DND-41 (cell line): ENCODE results near the gene THRB.

ENCODE experiments used
- ATAC-seq: fragments of 200-7000 bp; cut with Tn5 transposase; 3 replicates; pipeline ENCODE4 v1.9.1; 2021; ENCODE audit warnings: low read depth; ENCODE audit not compliant: insufficient read depth
- DNase-seq: peaks from one replicate; pipeline ENCODE4 v3.0.0-alpha.2; 2020
- H2AFZ ChIP-seq: 2 replicates; pipeline ENCODE4 v1.6.0; 2012; ENCODE audit warnings: low read depth, low read length
- H3K27ac ChIP-seq: 2 replicates; pipeline ENCODE4 v1.5.1; 2012; ENCODE audit warnings: low read length, inconsistent platforms
- H3K27me3 ChIP-seq: fragments of 200-600 bp; sonication (generic); 2 replicates; pipeline ENCODE4 v1.6.0; 2012; ENCODE audit warnings: low read length, mild to moderate bottlenecking, inconsistent platforms; ENCODE audit not compliant: insufficient read depth, poor library complexity
- H3K36me3 ChIP-seq: 2 replicates; pipeline ENCODE4 v1.5.1; 2012; ENCODE audit warnings: low read length, inconsistent platforms; ENCODE audit not compliant: insufficient read depth
- H3K4me1 ChIP-seq: 2 replicates; pipeline ENCODE4 v1.5.1; 2012; ENCODE audit warnings: mild to moderate bottlenecking, low read length; ENCODE audit not compliant: insufficient read depth
- H3K4me2 ChIP-seq: 2 replicates; pipeline ENCODE4 v1.6.0; 2012; ENCODE audit warnings: mild to moderate bottlenecking, moderate library complexity, low read length, inconsistent platforms; ENCODE audit not compliant: insufficient read depth
- H3K4me3 ChIP-seq, 2 experiments: fragments of 200-600 bp in 1 of 2; shearing (Covaris generic) in 1 of 2; 2 replicates each; pipeline ENCODE4 v1.5.1; 2012 to 2016; ENCODE audit warnings: inconsistent platforms in 2 of 2, low read length in 2 of 2, mild to moderate bottlenecking in 2 of 2, low read depth in 1 of 2, moderate library complexity in 1 of 2
- H3K79me2 ChIP-seq: 2 replicates; pipeline ENCODE4 v1.6.0; 2012; ENCODE audit warnings: low read length, inconsistent platforms; ENCODE audit not compliant: insufficient read depth
- H3K9ac ChIP-seq: 2 replicates; pipeline ENCODE4 v1.6.0; 2012; ENCODE audit warnings: low read depth, mild to moderate bottlenecking, inconsistent platforms, low read length, moderate library complexity
- H3K9me3 ChIP-seq: 2 replicates; pipeline ENCODE4 v1.5.1; 2012; ENCODE audit warnings: low read length, moderate library complexity, mild to moderate bottlenecking, inconsistent platforms; ENCODE audit not compliant: insufficient read depth, severe bottlenecking
- H4K20me1 ChIP-seq: 2 replicates; pipeline ENCODE4 v1.6.0; 2012; ENCODE audit warnings: low read length; ENCODE audit not compliant: insufficient read depth
- CTCF ChIP-seq: IDR thresholded peaks from 2 replicates; pipeline ENCODE4 v1.5.1; 2012; ENCODE audit warnings: borderline replicate concordance, low read length, moderate library complexity, mild to moderate bottlenecking; ENCODE audit not compliant: poor library complexity, severe bottlenecking; ENCODE audit errors: extremely low read depth
- EZH2 ChIP-seq: IDR thresholded peaks from 3 replicates; pipeline ENCODE4 v1.6.1; 2012; ENCODE audit warnings: borderline replicate concordance, low read depth, mild to moderate bottlenecking, moderate library complexity, low read length, inconsistent platforms; ENCODE audit not compliant: severe bottlenecking

The THRB gene

GRCh38 chr3:24499991-24500390 lies 5.3 kb upstream of the THRB start:
- peaks cover 4% of the 10 kb centered on the region for H3K9me3 ChIP-seq
- no peaks in the 10 kb centered on the region for H3K27me3 ChIP-seq
- no peak overlapping the region for H2AFZ ChIP-seq
- TF ChIP-seq EZH2 (no peak), CTCF (no peak)
- H3K27ac ChIP-seq, result no peak overlapping the region
- no peaks in the 10 kb centered on the region for H3K36me3 ChIP-seq
- no peak overlapping the region for H3K4me2 ChIP-seq
- DNase-seq, result no peak
- ATAC-seq, result no peak
- H3K9ac ChIP-seq, result no peak overlapping the region
- H3K4me3 ChIP-seq, result no peak overlapping the region
- no peaks in the 10 kb centered on the region for H3K79me2 ChIP-seq
- no peaks in the 10 kb centered on the region for H3K4me1 ChIP-seq
- no peaks in the 10 kb centered on the region for H4K20me1 ChIP-seq

GRCh38 chr3:24498796-24499195 lies 4.1 kb upstream of the THRB start:
- H3K4me1 ChIP-seq, result no peaks in the 10 kb centered on the region
- DNase-seq, result no peak
- no peak for ATAC-seq
- no peak overlapping the region for H3K4me3 ChIP-seq
- H4K20me1 ChIP-seq, result no peaks in the 10 kb centered on the region
- no peak overlapping the region for H3K4me2 ChIP-seq
- H3K27ac ChIP-seq, result no peak overlapping the region
- no peak overlapping the region for H2AFZ ChIP-seq
- H3K9ac ChIP-seq, result no peak overlapping the region
- no peaks in the 10 kb centered on the region for H3K79me2 ChIP-seq
- peaks cover 4% of the 10 kb centered on the region for H3K9me3 ChIP-seq
- TF ChIP-seq EZH2 (no peak), CTCF (no peak)
- H3K27me3 ChIP-seq, result no peaks in the 10 kb centered on the region
- H3K36me3 ChIP-seq, result no peaks in the 10 kb centered on the region

- Histone ChIP-seq H3K9ac (no peak overlapping the region), H3K9me3 (peaks cover 4% of the 10 kb centered on the region), H3K79me2 (no peaks in the 10 kb centered on the region), H3K4me3 (no peak overlapping the region), H3K4me1 (no peaks in the 10 kb centered on the region), H2AFZ (no peak overlapping the region), H3K27me3 (no peaks in the 10 kb centered on the region), H4K20me1 (no peaks in the 10 kb centered on the region), H3K4me2 (no peak overlapping the region), H3K36me3 (no peaks in the 10 kb centered on the region), H3K27ac (no peak overlapping the region)
- TF ChIP-seq EZH2 (no peak), CTCF (no peak)
- no peak for ATAC-seq
- no peak for DNase-seq
Observed at GRCh38 chr3:24498391-24498790, 3.7 kb upstream of the THRB start.

- TF ChIP-seq EZH2 (no peak), CTCF (no peak)
- Histone ChIP-seq H3K4me2 (no peak overlapping the region), H2AFZ (no peak overlapping the region), H3K9me3 (peaks cover 4% of the 10 kb centered on the region), H3K79me2 (no peaks in the 10 kb centered on the region), H4K20me1 (no peaks in the 10 kb centered on the region), H3K9ac (no peak overlapping the region), H3K36me3 (no peaks in the 10 kb centered on the region), H3K4me3 (no peak overlapping the region), H3K4me1 (no peaks in the 10 kb centered on the region), H3K27ac (no peak overlapping the region), H3K27me3 (no peaks in the 10 kb centered on the region)
- ATAC-seq (no peak), DNase-seq (no peak)
Observed at GRCh38 chr3:24497942-24498341, 3.3 kb upstream of the THRB start.
